ENCODE results near the gene GNG8.

DNA sequence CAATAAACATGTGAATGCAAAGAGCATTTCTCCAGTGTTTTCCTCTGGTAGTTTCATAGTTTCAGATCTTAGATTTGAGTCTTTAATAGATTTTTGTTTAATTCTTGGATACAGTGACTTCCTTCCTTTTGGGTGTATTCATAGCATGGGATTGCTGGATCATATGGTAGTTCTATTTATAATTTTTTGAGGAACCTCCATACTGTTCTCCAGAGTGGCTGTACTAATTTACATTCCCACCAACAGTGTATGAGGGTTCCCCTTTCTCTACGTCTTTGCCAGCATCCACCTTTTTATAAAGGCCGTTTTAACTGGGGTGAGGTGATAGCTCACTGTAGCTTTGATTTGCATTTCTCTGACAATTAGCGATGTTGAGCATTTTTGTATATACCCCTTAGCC is 44.1 kb downstream of the GNG8 start:
- TF ChIP-seq CBFB (CRISPR knock-in tag; IDR thresholded peaks at IDR 0.05) (no peak), RNF2 (conservative IDR thresholded peaks at IDR 0.05; ENCODE audit: low read depth) (no peak), ZNF138 (CRISPR knock-in tag; IDR thresholded peaks at IDR 0.05; ENCODE audit: low read depth) (no peak), ZSCAN29 (CRISPR knock-in tag; conservative IDR thresholded peaks at IDR 0.05) (no peak), ZNF263 (CRISPR knock-in tag; IDR thresholded peaks at IDR 0.05) (no peak), ZNF382 (CRISPR knock-in tag; IDR thresholded peaks at IDR 0.05; ENCODE audit: borderline replicate concordance) (no peak), NFE2L1 (CRISPR knock-in tag; IDR thresholded peaks at IDR 0.05; ENCODE audit: borderline replicate concordance) (no peak), FOXP1 (IDR thresholded peaks at IDR 0.05) (no peak), FOXP1 (CRISPR knock-in tag; IDR thresholded peaks at IDR 0.05) (no peak)
- TF ChIP-seq, protein P1, sequence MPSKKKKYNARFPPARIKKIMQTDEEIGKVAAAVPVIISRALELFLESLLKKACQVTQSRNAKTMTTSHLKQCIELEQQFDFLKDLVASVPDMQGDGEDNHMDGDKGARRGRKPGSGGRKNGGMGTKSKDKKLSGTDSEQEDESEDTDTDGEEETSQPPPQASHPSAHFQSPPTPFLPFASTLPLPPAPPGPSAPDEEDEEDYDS (CRISPR knock-in tag; IDR thresholded peaks at IDR 0.05) = no peak
- TF ChIP-seq, protein P2, sequence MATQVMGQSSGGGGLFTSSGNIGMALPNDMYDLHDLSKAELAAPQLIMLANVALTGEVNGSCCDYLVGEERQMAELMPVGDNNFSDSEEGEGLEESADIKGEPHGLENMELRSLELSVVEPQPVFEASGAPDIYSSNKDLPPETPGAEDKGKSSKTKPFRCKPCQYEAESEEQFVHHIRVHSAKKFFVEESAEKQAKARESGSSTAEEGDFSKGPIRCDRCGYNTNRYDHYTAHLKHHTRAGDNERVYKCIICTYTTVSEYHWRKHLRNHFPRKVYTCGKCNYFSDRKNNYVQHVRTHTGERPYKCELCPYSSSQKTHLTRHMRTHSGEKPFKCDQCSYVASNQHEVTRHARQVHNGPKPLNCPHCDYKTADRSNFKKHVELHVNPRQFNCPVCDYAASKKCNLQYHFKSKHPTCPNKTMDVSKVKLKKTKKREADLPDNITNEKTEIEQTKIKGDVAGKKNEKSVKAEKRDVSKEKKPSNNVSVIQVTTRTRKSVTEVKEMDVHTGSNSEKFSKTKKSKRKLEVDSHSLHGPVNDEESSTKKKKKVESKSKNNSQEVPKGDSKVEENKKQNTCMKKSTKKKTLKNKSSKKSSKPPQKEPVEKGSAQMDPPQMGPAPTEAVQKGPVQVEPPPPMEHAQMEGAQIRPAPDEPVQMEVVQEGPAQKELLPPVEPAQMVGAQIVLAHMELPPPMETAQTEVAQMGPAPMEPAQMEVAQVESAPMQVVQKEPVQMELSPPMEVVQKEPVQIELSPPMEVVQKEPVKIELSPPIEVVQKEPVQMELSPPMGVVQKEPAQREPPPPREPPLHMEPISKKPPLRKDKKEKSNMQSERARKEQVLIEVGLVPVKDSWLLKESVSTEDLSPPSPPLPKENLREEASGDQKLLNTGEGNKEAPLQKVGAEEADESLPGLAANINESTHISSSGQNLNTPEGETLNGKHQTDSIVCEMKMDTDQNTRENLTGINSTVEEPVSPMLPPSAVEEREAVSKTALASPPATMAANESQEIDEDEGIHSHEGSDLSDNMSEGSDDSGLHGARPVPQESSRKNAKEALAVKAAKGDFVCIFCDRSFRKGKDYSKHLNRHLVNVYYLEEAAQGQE (IDR thresholded peaks at IDR 0.05; ENCODE audit: borderline replicate concordance in 1 of 2, low read depth in 1 of 2, low read length in 2 of 2) = no peak
